Right atrium auricular region (tissue), 2 donors: ENCODE data around the gene KIAA0232. TPM values are rescaled to one million over a fixed set of nuclear protein-coding genes. Genes with fewer than 3 reads are reported as not detected.

ENCODE experiments used
- DNase-seq: peaks from one replicate; pipeline ENCODE4 v3.0.0-alpha.2; 2019; ENCODE audit warnings: low spot score
- H3K27ac ChIP-seq, 2 donors: fragments of 200-600 bp; sonication (generic); 1 replicate in 1 of 2; 2 replicates in 1 of 2; pipeline ENCODE4 v1.5.1; 2016 to 2019
- H3K27me3 ChIP-seq, 2 donors: fragments of 200-600 bp; sonication (generic); one replicate each; pipeline versions ENCODE4 v1.5.1 to v1.6.0; 2017 to 2019
- H3K36me3 ChIP-seq: fragments of 200-600 bp; sonication (generic); one replicate; pipeline ENCODE4 v1.5.1; 2016
- H3K4me1 ChIP-seq, 2 donors: fragments of 200-600 bp; sonication (generic); one replicate each; pipeline versions ENCODE4 v1.5.1 to v1.6.0; 2017 to 2019
- H3K4me3 ChIP-seq, 2 donors: fragments of 200-600 bp; sonication (generic); 1 replicate in 1 of 2; 2 replicates in 1 of 2; pipeline ENCODE4 v1.5.1; 2017 to 2019; ENCODE audit warnings: mild to moderate bottlenecking in 1 of 2, moderate library complexity in 1 of 2
- H3K9me3 ChIP-seq, 2 donors: fragments of 200-600 bp; sonication (generic); one replicate each; pipeline ENCODE4 v1.5.1; 2019
- CTCF ChIP-seq, 2 donors: fragments of 200-600 bp; sonication (generic); IDR thresholded peaks; one replicate each; pipeline ENCODE4 v1.5.1; 2019; ENCODE audit warnings: antibody characterized with exemption in 2 of 2
- total RNA-seq, 2 donors: library from RNA; depleted of rRNA; stranded (reverse); fragments of >200 nt; gene quantifications; one replicate each; pipeline ENCODE4 v1.1.0, GENCODE V29; 2016

KIAA0232 gene
- total RNA-seq, 2 donors from 2014 or later = 47.5 to 69.4 TPM

- Histone ChIP-seq H3K4me3 (no peak overlapping the region), H3K27me3 (no peaks in the 10 kb centered on the region), H3K4me1 (no peaks in the 10 kb centered on the region), H3K27ac (no peak overlapping the region), H3K9me3 (no peaks in the 10 kb centered on the region), H3K36me3 (no peaks in the 10 kb centered on the region)
- TF ChIP-seq CTCF (IDR thresholded peaks at IDR 0.05) = no peak
- DNase-seq = no peak
Observed at GRCh38 chr4:6760865-6761264, 21.7 kb upstream of the KIAA0232 start.

GRCh38 chr4:6761649-6762615, 20.6 kb upstream of the KIAA0232 start:
- Histone ChIP-seq H3K27ac (no peak overlapping the region), H3K9me3 (no peaks in the 10 kb centered on the region), H3K36me3 (no peaks in the 10 kb centered on the region), H3K4me1 (no peaks in the 10 kb centered on the region), H3K27me3 (no peaks in the 10 kb centered on the region), H3K4me3 (no peak overlapping the region)
- no peak for DNase-seq
- TF ChIP-seq CTCF (IDR thresholded peaks at IDR 0.05) = no peak

- DNase-seq = no peak
- H3K27ac ChIP-seq = no peak overlapping the region
- H3K9me3 ChIP-seq = no peaks in the 10 kb centered on the region
Observed at GRCh38 chr4:6763330-6763851, 19.1 kb upstream of the KIAA0232 start.

GRCh38 chr4:6764976-6765620, 17.4 kb upstream of the KIAA0232 start:
- Histone ChIP-seq H3K27ac (no peak overlapping the region), H3K27me3 (no peaks in the 10 kb centered on the region), H3K4me3 (no peak overlapping the region), H3K9me3 (no peaks in the 10 kb centered on the region), H3K4me1 (peaks cover 0 to 22% of the 10 kb centered on the region in 2 donors), H3K36me3 (no peaks in the 10 kb centered on the region)
- no peak for TF ChIP-seq CTCF (IDR thresholded peaks at IDR 0.05)
- DNase-seq = no peak

More at GRCh38 chr4:6763330-6763851, 19.1 kb upstream of the KIAA0232 start:
- no peaks in the 10 kb centered on the region for H3K27me3 ChIP-seq
- no peak for TF ChIP-seq CTCF (IDR thresholded peaks at IDR 0.05)
- no peak overlapping the region for H3K4me3 ChIP-seq
- peaks cover 0 to 10% of the 10 kb centered on the region in 2 donors for H3K4me1 ChIP-seq
- H3K36me3 ChIP-seq = no peaks in the 10 kb centered on the region

GRCh38 chr4:6765703-6766102, 16.8 kb upstream of the KIAA0232 start:
- no peaks in the 10 kb centered on the region for H3K36me3 ChIP-seq
- no peak overlapping the region for H3K4me3 ChIP-seq
- DNase-seq = no peak
- no peaks in the 10 kb centered on the region for H3K9me3 ChIP-seq
- no peak overlapping the region for H3K27ac ChIP-seq
- H3K27me3 ChIP-seq = no peaks in the 10 kb centered on the region
- H3K4me1 ChIP-seq = peaks cover 0 to 27% of the 10 kb centered on the region in 2 donors
- no peak for TF ChIP-seq CTCF (IDR thresholded peaks at IDR 0.05)
